Measurements from ENCODE around the gene CCL18. TPM values are rescaled to one million over a fixed set of nuclear protein-coding genes. Genes with fewer than 3 reads are reported as not detected.

The CCL18 gene
- total and polyA plus RNA-seq, 2 of the 8 experiments (the other 6 are each of a cell fraction or from before 2014, with no cell fraction given), result not detected

- Histone ChIP-seq H3K56ac (replicated peaks; ENCODE audit: insufficient read length, low read depth, low read length) (no peak overlapping the region), H3K36me3 (ENCODE audit: control insufficient read depth in 2 of 4, insufficient read depth in 4 of 4, low read length in 3 of 4) (no peaks in the 10 kb centered on the region), H3K18ac (ENCODE audit: extremely low read depth, low read length) (no peak overlapping the region), H4K5ac (ENCODE audit: insufficient read length, low read depth, low read length) (no peak overlapping the region), H2AFZ (ENCODE audit: low read length) (no peak overlapping the region), H4K8ac (ENCODE audit: extremely low read depth, insufficient read depth, low read length) (no peak overlapping the region), H3K4me3 (ENCODE audit: extremely low read depth in 1 of 4, insufficient read depth in 2 of 4, low read depth in 3 of 4, low read length in 4 of 4) (no peak overlapping the region), H3K27ac (ENCODE audit: low read depth, low read length) (no peak overlapping the region), H2AK5ac (ENCODE audit: low read depth, low read length) (no peak overlapping the region), H3K79me2 (ENCODE audit: control insufficient read depth in 1 of 2, insufficient read depth in 2 of 2, low read length in 2 of 2) (no peaks in the 10 kb centered on the region), H2BK5ac (ENCODE audit: low read depth, low read length) (no peak overlapping the region), H3K9ac (replicated peaks in 1 of 4; ENCODE audit: extremely low read depth in 1 of 4, low read depth in 3 of 4, low read length in 3 of 4) (no peak overlapping the region), H3K4ac (replicated peaks; ENCODE audit: insufficient read length, low read depth, low read length) (no peak overlapping the region), H4K20me1 (replicated peaks in 1 of 2; ENCODE audit: control insufficient read depth in 1 of 2, insufficient read depth in 2 of 2, low read length in 2 of 2) (no peaks in the 10 kb centered on the region), H4K91ac (replicated peaks; ENCODE audit: insufficient read length, low read length) (no peak overlapping the region), H3K23ac (ENCODE audit: insufficient read length) (no peak overlapping the region), H2BK120ac (replicated peaks; ENCODE audit: low read depth, low read length) (no peak overlapping the region), H2BK15ac (ENCODE audit: low read length) (no peak overlapping the region), H3K27me3 (replicated peaks in 1 of 4; ENCODE audit: control insufficient read depth in 3 of 4, extremely low read depth in 1 of 4, insufficient read depth in 3 of 4, low read length in 3 of 4) (no peaks in the 10 kb centered on the region), H2BK12ac (ENCODE audit: low read depth, low read length) (no peak overlapping the region), H3K23me2 (ENCODE audit: low read depth, low read length) (no peaks in the 10 kb centered on the region), H3K79me1 (ENCODE audit: low read depth, low read length) (no peaks in the 10 kb centered on the region), H3K4me1 (replicated peaks in 1 of 4; ENCODE audit: control insufficient read depth in 3 of 4, insufficient read depth in 4 of 4, low read length in 3 of 4) (no peaks in the 10 kb centered on the region), H2BK20ac (ENCODE audit: low read length) (no peak overlapping the region), H3K4me2 (ENCODE audit: insufficient read depth in 1 of 2, low read depth in 2 of 2, low read length in 2 of 2) (no peak overlapping the region), H3K9me3 (ENCODE audit: insufficient read depth in 2 of 2, low read depth in 1 of 2, low read length in 1 of 2) (no peaks in the 10 kb centered on the region), H3K14ac (ENCODE audit: insufficient read length) (no peak overlapping the region)
- WGBS, 2 experiments (ENCODE audit: extremely low coverage in 1 of 2, insufficient coverage in 1 of 2, insufficient read length in 1 of 2, insufficient replicate concordance in 2 of 2, low coverage in 1 of 2, low lambda C conversion rate in 2 of 2, missing lambda C conversion rate in 1 of 2), result 87% methylated on average over 4 of the region's 4 CpGs; no CpG with 5 or more reads in 1 of the 2 experiments
- DNase-seq (ENCODE audit: low read depth in 1 of 2, low spot score in 2 of 2), result no peak
- CTCF ChIA-PET (ENCODE audit: partially characterized antibody), result interaction anchor here (0.9 to 1.3 kb wide), 4 partner anchors 14 to 31 kb away, joined by 3 to 9 read pairs (median 4); no protein-coding TSS in a partner anchor
- POLR2A ChIA-PET (ENCODE audit: partially characterized antibody), result no interaction called here
- FAIRE-seq, result no peak
- TF ChIP-seq NRF1 (IDR thresholded peaks at IDR 0.05; ENCODE audit: low read depth, low read length) (no peak), BACH1 (IDR thresholded peaks at IDR 0.05; ENCODE audit: low read length) (no peak), MAFK (IDR thresholded peaks at IDR 0.05; ENCODE audit: low read depth, low read length) (no peak), CEBPB (IDR thresholded peaks at IDR 0.05; ENCODE audit: low read depth, low read length) (no peak), POLR2A (IDR thresholded peaks at IDR 0.05; ENCODE audit: control extremely low read depth in 1 of 2, low read depth in 2 of 2, low read length in 2 of 2) (no peak), ZNF274 (IDR thresholded peaks at IDR 0.05; ENCODE audit: borderline replicate concordance, extremely low read depth, low read length) (no peak), CTBP2 (IDR thresholded peaks at IDR 0.05; ENCODE audit: borderline replicate concordance, insufficient read depth, insufficient read length, low read length) (no peak), CHD1 (IDR thresholded peaks at IDR 0.05; ENCODE audit: low read depth, low read length) (no peak), EZH2 (IDR thresholded peaks at IDR 0.05; ENCODE audit: low read depth, low read length, severe bottlenecking) (no peak), JUND (IDR thresholded peaks at IDR 0.05; ENCODE audit: low read length) (no peak), YY1 (IDR thresholded peaks at IDR 0.05; ENCODE audit: low read depth, low read length) (no peak), TEAD4 (IDR thresholded peaks at IDR 0.05; ENCODE audit: low read depth, low read length) (no peak), SAP30 (IDR thresholded peaks at IDR 0.05; ENCODE audit: insufficient read depth, insufficient replicate concordance, low read length) (no peak), CHD2 (IDR thresholded peaks at IDR 0.05; ENCODE audit: low read length) (no peak), KDM4A (IDR thresholded peaks at IDR 0.05; ENCODE audit: low read depth, low read length, severe bottlenecking) (no peak)
These were observed 25.3 kb downstream of the CCL18 start for GRCh38 chr17:36089339-36089865.

Measured in H1 (cell line).